ENCODE results near the gene CFB. TPM values are rescaled to one million over a fixed set of nuclear protein-coding genes. Genes with fewer than 3 reads are reported as not detected.

The CFB gene
- total RNA-seq, 1 experiment from 2014 or later, result 0.31 TPM

DNA sequence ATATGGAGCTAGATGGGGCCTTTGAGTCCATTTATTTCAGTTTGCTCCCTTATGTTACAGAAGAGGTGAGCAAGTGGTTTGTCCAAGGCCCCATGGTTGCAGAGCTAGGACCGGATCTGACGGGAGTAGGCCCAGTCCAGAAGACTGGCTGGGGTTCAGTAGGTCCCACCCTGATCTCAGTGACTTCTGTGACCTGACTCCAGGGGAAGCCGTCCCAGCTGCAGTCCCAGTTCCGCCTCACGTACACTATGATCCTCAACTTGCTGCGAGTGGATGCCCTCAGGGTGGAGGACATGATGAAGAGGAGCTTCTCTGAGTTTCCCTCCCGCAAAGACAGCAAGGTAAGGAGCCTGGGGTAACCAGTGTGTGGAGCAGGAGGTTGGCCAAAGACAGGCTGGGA is 20.6 kb downstream of the CFB start:
- Histone ChIP-seq H3K9me3 (ENCODE audit: control insufficient read depth, low read depth, low read length) (no peaks in the 10 kb centered on the region), H4K91ac (ENCODE audit: insufficient read length, low read depth, low read length) (no peak overlapping the region), H2BK5ac (ENCODE audit: insufficient read length, low read length) (no peak overlapping the region), H3K18ac (ENCODE audit: insufficient read length, low read depth, low read length) (no peak overlapping the region), H3K79me2 (ENCODE audit: insufficient read depth, low read length) (no peaks in the 10 kb centered on the region; the same call in 1 of the 2 replicates), H2BK15ac (ENCODE audit: low read depth, low read length) (no peak overlapping the region), H2BK12ac (ENCODE audit: insufficient read length, low read depth, low read length) (no peak overlapping the region), H3K9ac (ENCODE audit: extremely low read depth, insufficient read length, low read length) (no peak overlapping the region), H2AK5ac (ENCODE audit: insufficient read length, low read length) (no peak overlapping the region), H4K5ac (ENCODE audit: insufficient read length, low read depth, low read length) (no peak overlapping the region), H3T11ph (ENCODE audit: low read length) (no peak overlapping the region), H3K23ac (ENCODE audit: insufficient read length, low read depth, low read length) (no peak overlapping the region), H3K4ac (ENCODE audit: low read depth, low read length) (no peak overlapping the region), H3K4me1 (ENCODE audit: insufficient read depth, low read length) (no peaks in the 10 kb centered on the region), H4K20me1 (ENCODE audit: control insufficient read depth, insufficient read depth, insufficient read length) (no peaks in the 10 kb centered on the region), H3K27ac (ENCODE audit: insufficient read length, low read depth, low read length) (no peak overlapping the region), H3K23me2 (ENCODE audit: insufficient read length, low read depth, low read length, poor library complexity, severe bottlenecking) (no peaks in the 10 kb centered on the region), H3K27me3 (ENCODE audit: insufficient read depth, low read length) (no peaks in the 10 kb centered on the region), H2BK120ac (ENCODE audit: low read depth, low read length, poor library complexity, severe bottlenecking) (no peak overlapping the region), H3K79me1 (ENCODE audit: insufficient read depth, low read depth, low read length, poor library complexity, severe bottlenecking) (no peaks in the 10 kb centered on the region), H2AFZ (ENCODE audit: low read length) (no peak overlapping the region), H3K56ac (ENCODE audit: insufficient read length, low read depth, low read length) (no peak overlapping the region), H2BK20ac (ENCODE audit: low read depth, low read length, poor library complexity, severe bottlenecking) (no peak overlapping the region), H4K8ac (replicated peaks; ENCODE audit: insufficient read length, low read depth, low read length) (no peak overlapping the region), H3K14ac (ENCODE audit: insufficient read depth, low read length) (no peak overlapping the region), H3K4me2 (ENCODE audit: insufficient read depth, insufficient read length, low read length) (no peak overlapping the region)
- no peak for TF ChIP-seq CTCF (conservative IDR thresholded peaks at IDR 0.05)
- DNase-seq, result no peak
- Mint-ChIP-seq H3K4me3 (no peak overlapping the region), H3K27ac (no peak overlapping the region), H3K9me3 (no peaks in the 10 kb centered on the region), H3K27me3 (ENCODE audit: low read depth) (no peaks in the 10 kb centered on the region; the same call in 1 of the 2 replicates), H3K36me3 (ENCODE audit: insufficient read depth in 1 of 3, low read depth in 3 of 3) (peaks cover 49 to 88% (median 84%) of the 10 kb centered on the region in 3 experiments; a peak in 6 of 7 replicates), H3K4me1 (peaks cover 0 to 4% of the 10 kb centered on the region in 2 experiments; a peak in 1 of 4 replicates)
- no CpG with 5 or more reads among the region's 7 CpGs for WGBS (ENCODE audit: extremely low coverage, insufficient read length, low lambda C conversion rate)
